GM19467 (cell line): ENCODE measurements around the gene MRPL38.

ENCODE experiments used
- ATAC-seq: cut with Tn5 transposase; IDR thresholded peaks from one replicate; pipeline ENCODE4 v1.9.1; 2021; ENCODE audit warnings: mild to moderate bottlenecking, moderate library complexity; ENCODE audit not compliant: unreplicated experiment

Gene MRPL38

GRCh38 chr17:75904749-75905521 is at the start of gene MRPL38:
Gene MRPL38 (minus strand): TSS chr17:75904884. CDS start chr17:75904875, 9 bp downstream.
- ATAC-seq, result peak; percentile 92

- ATAC-seq, result no peak
Measured at GRCh38 chr17:75950855-75951554, 46.3 kb upstream of the MRPL38 start.

- ATAC-seq, result no peak
Measured at GRCh38 chr17:75950421-75950820, 45.7 kb upstream of the MRPL38 start.

GRCh38 chr17:75945211-75945610 is 40.5 kb upstream of the MRPL38 start:
- no peak for ATAC-seq

DNA sequence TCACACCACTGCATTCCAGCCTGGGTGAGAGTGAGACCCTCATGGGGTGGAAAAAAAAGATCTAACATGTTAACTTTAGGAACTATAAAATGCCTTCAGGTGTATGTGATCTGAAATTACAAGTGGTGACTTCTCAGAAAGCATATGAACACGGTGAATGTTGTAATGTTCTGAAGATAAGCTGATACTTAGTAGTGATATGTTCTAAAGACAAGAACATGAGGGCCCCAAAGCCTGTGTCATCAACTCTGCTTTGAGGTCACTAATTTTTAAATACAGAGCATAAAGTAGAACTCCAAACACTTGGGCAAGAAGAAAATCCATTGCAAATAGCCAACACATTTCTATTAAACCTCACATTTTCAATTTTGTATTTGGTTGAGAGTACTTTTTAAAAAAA is 38.8 kb upstream of the MRPL38 start:
- no peak for ATAC-seq

DNA sequence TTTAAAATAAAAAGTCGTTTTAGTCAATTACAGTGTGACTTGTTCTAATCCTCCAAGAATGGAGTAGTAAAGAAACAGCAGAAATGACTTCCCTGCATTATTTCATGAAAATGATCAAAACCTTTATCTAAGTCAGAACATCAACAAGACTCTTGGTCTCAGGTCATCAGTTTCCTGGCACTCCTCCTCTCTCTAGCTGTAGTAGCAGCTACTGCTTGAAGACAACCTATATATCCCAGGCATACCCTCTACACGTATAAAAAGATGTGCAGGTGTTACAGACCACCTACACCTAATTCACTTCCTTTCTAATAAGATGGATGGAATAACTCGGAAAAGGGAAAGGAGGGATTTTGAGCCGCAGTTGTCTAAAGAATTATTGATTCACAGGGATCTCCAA is 37.8 kb upstream of the MRPL38 start:
- no peak for ATAC-seq

DNA sequence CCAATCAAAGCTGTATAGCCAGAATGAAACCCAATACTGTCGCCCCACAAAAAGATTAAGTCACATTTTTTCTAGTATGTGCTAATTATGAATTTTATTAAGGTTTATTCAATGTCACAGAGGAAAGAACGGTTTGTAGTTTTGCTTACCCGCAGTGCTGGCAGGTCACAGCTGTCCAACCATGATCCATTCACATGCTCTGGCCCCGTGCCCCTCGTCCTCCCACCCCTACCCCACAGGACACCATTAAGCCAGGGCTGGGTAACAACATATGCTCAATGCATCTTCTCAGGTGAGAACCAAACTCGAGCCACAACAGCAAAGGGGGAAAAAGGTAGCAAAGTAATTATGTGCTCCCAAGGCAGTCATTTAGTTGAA is 36.7 kb upstream of the MRPL38 start:
- ATAC-seq, result no peak

DNA sequence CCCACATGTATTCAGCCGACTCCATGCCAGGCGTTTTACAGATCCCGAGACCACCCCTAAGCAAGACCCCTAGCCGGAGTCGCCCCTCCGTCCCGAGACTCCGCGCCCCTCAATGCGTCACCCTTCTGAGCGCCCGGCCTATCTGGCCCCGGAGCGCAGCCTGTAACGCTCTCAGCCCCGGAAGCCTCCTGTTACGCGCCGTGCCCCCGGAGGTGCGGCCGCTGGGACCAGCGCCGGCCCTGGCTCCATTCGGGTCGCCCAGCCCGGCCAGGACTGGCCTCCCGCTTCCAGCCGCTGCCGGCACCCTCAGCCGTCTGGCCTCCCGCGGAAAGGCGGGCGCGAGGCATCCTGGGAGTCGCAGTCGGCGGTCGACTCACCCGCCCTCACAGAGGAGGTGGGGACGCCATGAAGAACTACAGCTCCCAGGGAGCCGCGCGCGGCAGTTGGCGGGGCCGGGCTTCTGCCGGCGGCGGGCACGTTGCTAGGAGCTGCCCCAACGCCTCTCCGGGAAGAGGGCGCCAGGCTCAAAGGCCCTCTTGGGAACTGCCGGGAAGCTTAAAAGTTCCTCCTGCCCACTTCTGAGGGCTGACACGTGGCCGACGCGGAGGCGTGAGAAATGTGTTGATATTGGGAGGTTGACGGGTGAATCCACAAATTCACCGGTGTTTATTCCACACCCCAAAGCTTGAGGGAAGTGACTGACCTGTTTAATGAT is 36.2 kb upstream of the MRPL38 start, which contains the start of gene FBF1:
FBF1 (minus strand) TSS at position 316 of the 715 bp plus-strand sequence. CDS start 2,893 bp downstream, outside the sequence.
- peak; percentile 90 for ATAC-seq

DNA sequence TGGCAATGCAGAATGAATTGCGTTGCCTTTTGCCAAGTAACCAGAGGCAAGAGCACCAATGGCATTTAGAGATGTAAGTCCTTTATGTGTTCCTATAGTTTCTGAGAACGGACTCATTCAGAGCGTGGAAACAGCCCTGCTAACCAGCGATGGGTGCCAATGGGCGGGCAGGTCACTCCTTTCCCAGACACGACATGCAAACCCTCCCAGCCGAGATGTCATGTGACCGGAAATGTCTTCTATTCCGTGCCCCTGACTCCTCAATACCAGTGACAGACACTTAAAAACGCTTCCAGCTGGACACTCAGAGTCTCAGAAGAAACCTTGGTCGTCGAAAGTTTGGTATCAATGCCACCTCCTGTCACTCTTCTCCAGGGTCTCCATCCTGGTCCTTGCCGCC is 33.0 kb upstream of the MRPL38 start:
- ATAC-seq, result no peak

- no peak for ATAC-seq
Measured at GRCh38 chr17:75933808-75934207, 29.1 kb upstream of the MRPL38 start.

- ATAC-seq, result no peak
Measured at GRCh38 chr17:75932852-75933251, 28.2 kb upstream of the MRPL38 start.

GRCh38 chr17:75931062-75931461 is 26.4 kb upstream of the MRPL38 start:
- ATAC-seq, result no peak

DNA sequence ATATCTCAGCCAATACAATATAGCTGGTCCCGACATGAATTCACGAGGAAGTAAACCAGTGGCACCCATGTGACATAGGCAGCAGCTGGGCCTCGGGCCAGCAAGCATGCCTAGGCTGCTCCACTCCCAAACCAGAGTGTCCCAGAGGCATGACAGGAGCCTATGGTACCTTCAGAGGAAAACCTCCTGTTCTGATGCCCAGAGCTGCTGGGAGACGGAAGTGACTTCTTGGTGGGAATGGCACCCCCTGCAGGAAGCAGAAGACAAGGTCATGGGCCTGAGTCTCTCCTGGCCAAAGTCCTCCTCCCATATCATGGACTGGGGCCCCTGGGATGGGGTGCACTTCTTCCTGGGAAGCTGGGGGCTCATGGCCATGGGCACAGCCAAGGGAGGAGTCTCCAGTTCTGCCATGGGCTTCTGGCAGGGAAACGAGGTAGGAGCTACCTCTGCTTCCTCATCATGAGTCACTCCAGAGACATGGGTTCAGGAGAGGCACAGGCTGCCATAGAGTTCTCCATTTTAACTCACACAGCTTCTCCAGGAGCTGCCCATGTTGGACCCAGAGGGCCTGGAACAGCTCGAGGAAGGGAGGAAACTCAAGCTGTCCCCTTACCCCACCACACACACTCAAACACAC is 22.7 kb upstream of the MRPL38 start:
- ATAC-seq, result no peak

DNA sequence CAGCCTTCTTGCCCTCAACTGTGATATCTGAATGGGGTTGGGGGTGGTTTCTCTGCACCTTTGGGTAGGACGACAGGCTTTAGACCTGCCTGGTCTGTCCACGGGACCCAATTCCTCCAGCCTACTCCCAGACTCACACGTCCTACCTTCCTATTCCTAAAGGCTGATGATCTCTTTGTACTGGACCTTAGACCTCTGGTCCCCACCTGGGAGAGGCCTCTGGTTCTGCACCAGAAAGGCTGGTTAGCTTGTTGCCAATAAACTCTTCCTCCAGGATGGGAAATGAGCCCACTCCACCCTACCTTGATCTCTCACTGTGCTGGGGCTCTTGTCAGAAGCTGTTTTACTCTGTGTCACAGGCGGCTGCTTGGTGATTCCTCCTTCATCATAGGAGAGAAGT is 21.8 kb upstream of the MRPL38 start:
- no peak for ATAC-seq

GRCh38 chr17:75925912-75926311 is 21.2 kb upstream of the MRPL38 start:
- ATAC-seq, result no peak

GRCh38 chr17:75925103-75925502 is 20.4 kb upstream of the MRPL38 start:
- no peak for ATAC-seq

- no peak for ATAC-seq
Measured at GRCh38 chr17:75922963-75923874, 18.5 kb upstream of the MRPL38 start.

GRCh38 chr17:75922173-75922961 is 17.7 kb upstream of the MRPL38 start:
- ATAC-seq, result no peak

DNA sequence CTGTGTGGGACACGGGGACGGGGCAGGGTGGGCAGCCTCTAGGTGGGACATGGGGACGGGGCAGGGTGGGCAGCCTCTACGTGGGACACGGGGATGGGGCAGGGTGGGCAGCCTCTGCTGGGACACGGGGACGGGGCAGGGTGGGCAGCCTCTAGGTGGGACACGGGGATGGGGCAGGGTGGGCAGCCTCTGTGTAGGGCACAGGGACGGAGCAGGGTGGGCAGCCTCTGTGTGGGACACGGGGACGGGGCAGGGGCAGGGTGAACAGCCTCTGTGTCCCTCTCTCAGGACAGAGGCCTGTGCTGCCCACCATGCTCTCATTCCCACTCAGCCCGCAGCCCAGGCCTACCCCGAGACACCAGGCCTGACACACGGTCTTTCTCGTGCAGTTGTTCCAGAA is 16.9 kb upstream of the MRPL38 start:
- ATAC-seq, result no peak
